GM21447 (cell line): ENCODE measurements around the gene HTRA3.

Experiments
- ATAC-seq: cut with Tn5 transposase; IDR thresholded peaks from one replicate; pipeline ENCODE4 v1.9.1; 2021; ENCODE audit not compliant: unreplicated experiment

Gene HTRA3

DNA sequence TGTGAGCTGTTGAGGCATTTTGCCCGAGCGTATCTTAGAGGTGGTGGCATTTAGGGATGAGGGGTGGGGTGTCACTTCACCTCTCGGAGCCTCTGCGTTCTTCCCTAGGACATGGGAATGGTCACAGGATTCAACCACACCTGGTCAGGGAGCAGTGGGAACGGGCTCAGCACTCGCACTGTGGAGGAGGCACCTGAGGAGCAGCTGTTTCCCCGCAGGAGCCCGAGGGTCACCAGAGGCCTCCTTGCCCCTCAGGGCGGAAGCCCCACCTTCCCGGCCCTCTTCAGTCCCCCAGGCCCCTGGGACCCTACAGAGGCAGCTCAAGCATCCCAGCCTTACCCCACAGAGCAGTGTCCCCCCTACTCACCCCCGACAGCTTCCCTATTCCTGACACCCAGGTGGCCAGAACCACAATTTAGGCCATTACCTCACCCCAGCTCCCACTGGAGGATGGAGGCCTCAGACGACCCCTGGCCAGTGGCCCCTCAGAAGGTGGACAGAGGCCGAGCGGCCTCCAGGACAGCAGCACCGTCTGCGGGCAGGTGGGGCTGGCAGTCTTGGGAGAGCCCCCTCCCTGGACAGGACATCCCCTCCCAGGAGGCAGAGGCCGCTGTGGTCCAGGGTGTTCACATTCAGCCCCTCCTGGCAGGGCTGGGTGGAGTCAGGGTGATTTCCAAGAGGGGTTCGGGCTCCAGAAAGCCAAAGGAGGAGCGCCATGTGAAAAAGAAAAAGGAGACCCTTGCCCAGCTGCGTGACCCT is 4.2 kb upstream of the HTRA3 start:
- no peak for ATAC-seq

DNA sequence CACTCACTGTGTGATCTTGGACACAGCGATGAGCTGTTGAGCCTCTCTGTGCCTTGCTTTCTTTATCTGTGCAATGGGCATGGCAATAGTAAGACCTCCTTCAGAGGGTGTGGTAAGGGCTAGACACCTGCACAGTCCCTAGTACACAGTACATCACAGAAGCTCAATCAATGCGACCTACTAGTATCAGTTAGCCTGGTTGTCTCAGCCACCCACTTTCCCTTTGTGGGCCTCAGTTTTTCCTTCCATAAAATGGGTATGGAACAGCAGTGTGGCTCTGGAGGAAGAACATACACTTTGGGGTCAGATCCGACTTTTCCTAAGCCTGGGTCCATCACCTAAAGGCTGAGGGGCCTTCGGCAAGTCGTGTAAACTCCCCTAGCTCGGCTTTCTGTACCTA is 3.5 kb upstream of the HTRA3 start:
- ATAC-seq = no peak

- no peak for ATAC-seq
These were observed 3.0 kb upstream of the HTRA3 start for GRCh38 chr4:8266508-8266907.

DNA sequence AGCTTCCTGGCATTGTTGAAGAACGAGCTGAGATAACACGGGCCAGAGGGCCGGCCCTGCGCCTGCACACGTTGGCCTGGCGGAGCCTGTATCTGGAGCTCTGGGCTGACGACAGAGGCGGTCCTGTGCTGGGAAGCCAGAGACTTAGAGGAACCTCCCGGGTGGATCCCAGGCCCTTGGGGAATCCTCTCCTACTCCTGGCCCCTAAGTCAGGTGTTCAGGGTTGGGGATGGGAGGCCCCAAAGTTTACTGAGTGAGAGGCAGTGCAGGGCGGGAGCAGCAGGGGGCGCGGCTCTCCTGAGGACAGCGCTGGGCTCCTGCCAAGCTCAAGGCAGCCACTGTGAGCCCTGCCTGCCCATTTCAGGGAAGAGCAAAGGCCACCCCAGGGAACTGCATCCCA is 2.5 kb upstream of the HTRA3 start:
- no peak for ATAC-seq

DNA sequence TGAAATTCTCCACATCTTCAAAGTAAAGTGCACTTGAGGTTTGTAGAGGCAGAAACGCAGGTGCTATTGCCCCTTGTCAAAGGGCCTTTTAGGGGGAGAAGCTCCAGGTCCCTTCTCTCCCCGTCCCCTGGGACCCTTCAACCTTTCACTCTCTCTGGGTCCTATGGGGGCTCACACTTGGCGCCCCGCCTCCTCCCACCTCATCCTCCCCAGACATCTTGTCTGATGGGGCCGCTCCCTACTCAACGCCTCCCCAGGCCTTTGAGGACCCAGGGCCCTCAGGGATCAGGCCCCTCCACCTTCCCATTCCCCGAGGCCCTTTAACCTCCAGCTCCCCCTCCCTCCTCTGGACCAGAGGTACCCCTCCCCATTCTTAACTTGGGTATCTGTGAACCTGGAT is 1.3 kb upstream of the HTRA3 start:
- no peak for ATAC-seq

- no peak for ATAC-seq
These were observed 536 bp upstream of the HTRA3 start for GRCh38 chr4:8268901-8269534.

GRCh38 chr4:8270418-8270771 is 841 bp downstream of the HTRA3 start:
- no peak for ATAC-seq

GRCh38 chr4:8270912-8271815 is 1.6 kb downstream of the HTRA3 start:
- ATAC-seq = no peak

- ATAC-seq = no peak
These were observed 2.3 kb downstream of the HTRA3 start for GRCh38 chr4:8271821-8272220.

DNA sequence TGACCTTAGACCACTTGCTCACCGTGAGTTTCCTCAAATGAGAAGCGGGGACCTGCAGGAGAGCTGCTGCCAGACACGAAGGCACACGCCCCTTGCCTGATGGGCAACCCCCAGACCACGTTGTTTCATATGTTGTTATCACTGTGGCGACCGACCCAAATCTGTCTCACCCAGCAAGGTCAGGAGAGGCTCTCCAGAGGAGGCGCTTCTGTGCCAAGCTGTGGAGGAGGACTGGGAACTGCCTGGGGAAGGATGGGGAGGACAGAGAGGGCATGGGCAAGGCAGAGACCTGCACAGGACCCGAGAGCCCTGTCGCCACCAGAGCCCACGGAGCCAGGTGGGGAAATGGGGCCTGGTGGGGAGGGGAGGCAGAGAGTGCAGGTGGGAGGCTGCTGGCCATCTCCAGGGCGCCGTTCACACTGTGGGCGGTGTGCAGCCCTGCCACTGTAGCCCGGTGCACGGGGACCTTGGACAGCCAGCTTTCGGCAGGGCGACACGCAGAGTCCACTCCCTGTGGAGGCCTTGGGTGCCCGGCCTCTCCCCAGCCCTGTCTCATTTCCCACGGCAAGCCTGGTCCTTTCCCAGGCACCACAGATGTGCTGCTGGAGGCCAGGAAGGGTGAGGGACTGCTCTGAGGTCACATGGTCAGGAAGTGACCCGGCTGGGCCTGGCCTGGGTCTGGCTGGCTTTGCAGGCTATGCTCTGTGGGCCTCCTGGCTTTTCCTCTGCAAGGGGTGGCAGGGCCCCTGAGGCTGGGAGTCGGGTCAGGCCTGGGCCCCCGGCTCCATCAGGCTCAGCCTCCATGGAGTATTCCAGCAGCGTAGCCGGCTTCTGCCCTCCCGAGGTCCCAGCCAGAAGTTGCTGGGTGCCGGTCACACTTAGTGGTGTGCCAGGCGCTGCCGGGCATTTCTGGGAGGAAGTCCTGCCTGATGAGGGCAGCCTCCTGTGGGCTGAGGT is 3.2 kb downstream of the HTRA3 start:
- ATAC-seq = no peak

GRCh38 chr4:8273450-8273849 is 3.9 kb downstream of the HTRA3 start:
- ATAC-seq = no peak

GRCh38 chr4:8274066-8274652 is 4.6 kb downstream of the HTRA3 start:
- no peak for ATAC-seq

DNA sequence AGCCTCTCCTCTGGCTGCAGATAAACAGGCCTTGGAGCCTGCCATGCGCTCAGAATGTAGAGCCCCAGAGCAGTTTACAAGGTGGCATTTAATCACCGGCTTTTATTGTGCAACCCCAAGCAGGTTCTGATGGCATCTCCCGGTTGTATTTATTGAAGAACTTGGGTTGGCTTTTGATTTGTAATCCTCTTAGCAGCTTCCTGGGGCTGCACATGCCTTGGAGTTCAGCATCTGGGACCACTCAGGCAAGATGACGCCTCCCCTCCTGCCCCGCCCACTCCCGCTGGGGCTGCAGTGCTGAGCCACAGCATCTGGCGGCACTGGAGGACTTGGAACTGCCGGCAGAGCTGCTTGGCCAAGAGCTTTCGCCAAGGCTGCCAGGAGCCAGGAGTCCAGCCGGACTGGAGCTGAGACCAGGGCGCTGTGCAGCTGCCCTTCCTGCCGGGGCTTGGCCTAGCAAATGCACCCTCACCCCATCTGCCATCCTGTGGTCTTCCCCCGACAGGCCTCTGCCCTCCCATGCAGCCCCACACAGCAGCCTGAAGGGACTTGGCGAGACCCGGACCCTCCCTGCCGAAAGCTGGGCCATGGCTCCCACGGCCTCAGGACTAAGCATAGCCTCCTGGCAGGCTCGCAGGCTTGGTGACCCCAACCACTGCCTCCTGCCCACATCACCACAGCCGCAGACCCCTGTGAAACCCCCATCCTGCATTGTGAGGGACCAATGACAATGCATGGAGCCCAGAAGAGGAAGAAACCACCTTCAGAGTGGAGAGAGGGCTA is 5.4 kb downstream of the HTRA3 start:
- no peak for ATAC-seq

- no peak for ATAC-seq
These were observed 6.0 kb downstream of the HTRA3 start for GRCh38 chr4:8275548-8275910.

DNA sequence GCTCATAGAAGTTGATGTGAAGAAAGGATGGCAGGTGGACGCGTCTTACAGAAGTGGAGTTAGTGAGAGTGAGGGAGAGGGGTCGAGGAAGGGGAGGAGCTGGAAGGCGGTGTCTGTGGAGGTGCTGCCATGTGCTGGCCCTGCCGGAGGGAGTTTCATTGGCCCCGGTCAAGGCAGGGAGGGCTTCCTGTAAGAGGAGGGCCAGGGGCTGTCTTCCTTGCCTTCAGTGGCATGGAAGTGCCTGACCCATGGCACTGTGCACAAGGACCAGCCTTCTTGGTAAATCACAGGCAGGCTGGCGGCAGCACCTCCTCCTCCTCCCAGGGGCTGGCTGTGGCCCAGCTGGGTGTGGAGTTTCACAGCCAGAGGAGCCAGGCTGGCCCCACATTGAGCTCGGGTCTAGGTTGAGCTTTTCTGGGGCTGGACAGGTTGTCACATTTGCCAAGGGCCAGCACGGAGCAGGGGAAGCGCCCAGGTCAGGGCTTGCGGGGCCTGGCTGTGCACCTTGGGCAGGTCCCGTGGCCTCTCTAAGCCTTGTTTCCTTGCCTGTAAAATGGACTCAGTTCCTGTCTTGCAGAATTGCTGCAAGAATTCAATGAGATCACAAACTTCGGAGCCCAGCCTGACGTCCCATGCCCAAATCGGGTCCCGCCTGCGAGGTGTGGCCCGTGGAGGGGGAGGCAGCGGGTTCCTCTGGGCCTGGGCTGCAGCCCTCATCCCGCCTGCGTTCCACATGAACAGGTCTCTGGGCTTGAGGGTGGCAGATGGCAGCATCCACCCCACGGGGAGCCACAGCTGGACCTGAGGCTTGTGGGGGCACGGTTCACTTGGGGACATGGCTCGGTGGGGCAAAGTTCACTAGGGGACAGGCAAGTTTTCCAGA is 7.0 kb downstream of the HTRA3 start:
- no peak for ATAC-seq

DNA sequence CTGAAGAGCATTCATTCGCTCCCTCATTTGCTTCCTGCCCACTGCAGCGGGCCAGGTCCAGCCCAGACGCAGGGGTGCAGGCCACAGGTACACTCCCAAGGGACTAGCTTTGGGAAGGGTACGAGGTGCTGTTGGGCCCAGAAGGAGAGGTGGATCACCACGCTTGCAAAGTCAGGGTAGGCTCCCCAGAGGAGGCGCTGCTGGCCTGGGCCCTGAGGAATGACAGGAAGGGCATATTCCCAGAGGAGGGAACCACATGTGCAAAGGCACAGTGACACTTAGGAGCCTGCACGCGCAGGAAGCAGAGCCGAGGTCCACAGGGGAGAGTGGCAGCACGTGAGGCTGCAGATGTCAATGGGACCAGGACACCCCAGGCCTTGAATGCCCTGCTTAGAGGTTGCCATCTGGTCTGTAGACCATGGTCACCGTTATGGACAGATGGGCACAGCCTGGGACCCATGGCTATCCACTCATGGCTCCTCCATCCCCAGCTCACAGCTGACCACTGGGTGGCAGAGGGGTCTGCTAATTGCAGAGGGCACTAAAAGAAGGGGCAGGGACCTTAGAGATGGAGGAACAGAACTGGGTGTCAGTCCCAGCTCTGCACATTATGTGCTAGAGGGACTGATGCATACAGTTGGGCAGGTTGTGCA is 7.9 kb downstream of the HTRA3 start:
- no peak for ATAC-seq

DNA sequence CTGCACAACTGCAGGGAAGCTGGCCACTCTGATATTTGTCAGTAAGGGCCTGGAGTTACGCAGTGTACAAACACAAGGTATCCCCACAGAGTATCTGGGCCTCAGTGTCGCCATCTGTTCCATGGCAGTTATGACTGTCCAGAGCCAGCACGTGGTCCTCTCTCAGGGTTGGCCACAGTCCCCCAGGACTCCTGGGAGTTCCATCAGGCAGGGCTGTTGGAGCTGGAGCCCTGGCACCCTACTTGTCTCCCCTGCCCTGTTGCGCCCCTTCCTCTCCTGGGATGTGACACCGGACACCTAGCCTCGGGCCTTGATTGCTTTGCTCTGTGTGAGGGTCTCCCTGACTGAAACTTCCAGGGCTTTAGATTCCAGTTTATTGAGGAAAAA is 8.4 kb downstream of the HTRA3 start:
- ATAC-seq = no peak
